UCSD-AML1 (cell line): ENCODE measurements around the gene TRAF3.

Experiments
- DNase-seq: peaks from one replicate; lab custom pipeline; 2025; ENCODE audit not compliant: unreplicated experiment; lab: John Stamatoyannopoulos, UW

TRAF3 gene

GRCh38 chr14:102931580-102932285 is 154.5 kb downstream of the TRAF3 start:
- no peak for DNase-seq

GRCh38 chr14:102932484-102933248 is 155.4 kb downstream of the TRAF3 start:
- DNase-seq, result no peak

- DNase-seq, result no peak
Observed at GRCh38 chr14:102933618-102934231, 156.5 kb downstream of the TRAF3 start.

- no peak for DNase-seq
Observed at GRCh38 chr14:102935756-102936155, 158.5 kb downstream of the TRAF3 start.

GRCh38 chr14:102937331-102938175 is 160.3 kb downstream of the TRAF3 start:
- no peak for DNase-seq

- DNase-seq, result no peak
Observed at GRCh38 chr14:102938191-102938590, 160.9 kb downstream of the TRAF3 start.

- no peak for DNase-seq
Observed at GRCh38 chr14:102939329-102939728, 162.1 kb downstream of the TRAF3 start.

GRCh38 chr14:102939820-102940561 is 162.7 kb downstream of the TRAF3 start:
- DNase-seq, result no peak

- no peak for DNase-seq
Observed at GRCh38 chr14:102940729-102941362, 163.6 kb downstream of the TRAF3 start.

- no peak for DNase-seq
Observed at GRCh38 chr14:102941419-102942011, 164.3 kb downstream of the TRAF3 start.

- DNase-seq, result no peak
Observed at GRCh38 chr14:102942069-102942468, 164.8 kb downstream of the TRAF3 start.

GRCh38 chr14:102943454-102943853 is 166.2 kb downstream of the TRAF3 start:
- DNase-seq, result no peak

GRCh38 chr14:102943979-102944378 is 166.7 kb downstream of the TRAF3 start:
- no peak for DNase-seq

GRCh38 chr14:102944448-102945330 is 167.4 kb downstream of the TRAF3 start:
- DNase-seq, result no peak

- no peak for DNase-seq
Observed at GRCh38 chr14:102945346-102946130, 168.3 kb downstream of the TRAF3 start.

GRCh38 chr14:102947321-102948103 is 170.3 kb downstream of the TRAF3 start:
- DNase-seq, result no peak

GRCh38 chr14:102948698-102949061 is 171.4 kb downstream of the TRAF3 start:
- no peak for DNase-seq
